IPS DF 6.9 (cell line): ENCODE data around the gene IL2RA.
"Not testable (repeated sequence)": the region's sequence is repeated elsewhere in the genome, so short reads cannot be mapped to it uniquely, and the experiment has no call there.

ENCODE experiments used
- DNase-seq: peaks from one replicate; pipeline ENCODE4 v3.0.0-alpha.2; 2013; ENCODE audit warnings: low read depth, low spot score
- H3K27ac ChIP-seq: one replicate; pipeline ENCODE4 v1.5.1; 2013; ENCODE audit warnings: low read length, control low read depth
- H3K27me3 ChIP-seq: 2 replicates; pipeline ENCODE4 v1.6.1; 2013; ENCODE audit warnings: mild to moderate bottlenecking, low read length; ENCODE audit not compliant: control insufficient read depth, insufficient read depth
- H3K36me3 ChIP-seq: 2 replicates; pipeline ENCODE4 v1.6.1; 2013; ENCODE audit warnings: low read length; ENCODE audit not compliant: control insufficient read depth, insufficient read depth
- H3K4me1 ChIP-seq: 2 replicates; pipeline ENCODE4 v1.6.1; 2013; ENCODE audit warnings: low read length; ENCODE audit not compliant: control insufficient read depth, insufficient read depth
- H3K4me3 ChIP-seq: 2 replicates; pipeline ENCODE4 v1.5.1; 2013; ENCODE audit warnings: mild to moderate bottlenecking, low read length
- H3K9me3 ChIP-seq: 2 replicates; pipeline ENCODE4 v1.6.1; 2013; ENCODE audit warnings: low read length, inconsistent platforms; ENCODE audit not compliant: control insufficient read depth, insufficient read depth
- WGBS: extraction: QIAGEN DNeasy Blood & Tissue Kit; methylation state at CpG from one replicate; pipeline ENCODE4 v1.1.7; 2013; ENCODE audit warnings: mixed read lengths, missing lambda C conversion rate; ENCODE audit not compliant: insufficient read length, insufficient coverage; 5-methylcytosine and 5-hydroxymethylcytosine counted together

Gene IL2RA

DNA sequence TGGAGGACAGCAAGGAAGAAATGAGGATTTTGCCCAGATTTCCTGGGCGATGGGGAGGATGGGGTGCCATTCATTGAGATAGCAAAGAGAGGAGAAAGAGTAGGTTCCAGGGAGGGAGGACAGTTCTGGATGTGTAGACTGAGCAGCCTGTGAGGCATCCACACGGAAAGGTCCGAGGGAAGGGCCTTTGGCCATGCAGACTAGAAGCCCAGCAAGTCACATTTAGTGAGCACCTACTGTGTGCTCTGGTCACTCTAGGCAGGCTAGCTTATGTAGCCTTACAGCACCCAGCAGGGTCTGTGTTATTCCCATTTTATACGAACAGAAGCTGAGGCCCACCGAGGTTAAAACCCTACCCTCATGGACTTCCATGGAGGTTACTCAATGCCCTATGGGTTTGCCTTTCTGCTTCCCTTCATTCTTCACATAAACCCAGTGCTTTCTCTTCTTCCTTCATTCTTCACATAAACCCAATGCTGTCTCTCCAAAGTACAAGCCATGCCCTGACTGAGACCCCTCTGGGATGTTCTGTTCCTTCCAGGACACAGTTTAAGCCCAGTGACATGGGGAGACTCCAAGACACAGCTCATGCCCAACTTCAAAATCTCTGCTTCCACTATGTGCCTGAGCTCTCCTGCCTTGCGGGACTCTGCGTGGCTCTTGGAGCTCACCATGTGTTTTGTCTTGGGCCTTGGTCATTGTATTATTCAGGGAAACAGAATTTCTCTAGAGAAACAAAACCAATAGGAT, 13.7 kb downstream of the IL2RA start:
- Histone ChIP-seq H3K36me3 (no peaks in the 10 kb centered on the region), H3K4me3 (no peak overlapping the region), H3K9me3 (no peaks in the 10 kb centered on the region), H3K27ac (no peak overlapping the region), H3K4me1 (no peaks in the 10 kb centered on the region), H3K27me3 (no peaks in the 10 kb centered on the region; the same call in 1 of the 2 replicates)
- WGBS, result no CpG with 5 or more reads among the region's 7 CpGs
- no peak for DNase-seq

DNA sequence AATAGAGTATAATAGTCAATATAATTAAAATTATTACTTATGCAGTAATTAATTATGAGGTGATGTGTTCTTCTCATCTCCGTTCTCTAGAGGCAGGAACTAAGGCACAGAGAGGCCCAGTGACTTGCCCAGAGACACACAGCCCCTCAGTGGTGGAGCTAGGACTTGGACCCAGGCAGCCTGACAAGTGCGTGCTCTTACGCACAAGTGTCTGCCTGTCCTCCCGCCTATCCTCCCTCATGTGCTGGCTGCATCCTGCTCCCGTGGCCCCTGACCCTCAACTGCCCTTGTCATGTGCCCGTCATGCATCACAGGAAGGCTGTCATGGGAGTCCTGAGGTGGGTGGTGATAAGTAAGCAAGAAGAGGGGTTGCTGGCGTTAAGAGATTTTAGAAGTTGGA, 14.3 kb downstream of the IL2RA start:
- H3K27ac ChIP-seq, result no peak overlapping the region
- no peaks in the 10 kb centered on the region for H3K4me1 ChIP-seq
- WGBS, result no CpG with 5 or more reads among the region's 7 CpGs
- H3K9me3 ChIP-seq, result no peaks in the 10 kb centered on the region
- no peak for DNase-seq
- no peak overlapping the region for H3K4me3 ChIP-seq
- H3K27me3 ChIP-seq, result no peaks in the 10 kb centered on the region; the same call in 1 of the 2 replicates
- H3K36me3 ChIP-seq, result no peaks in the 10 kb centered on the region

DNA sequence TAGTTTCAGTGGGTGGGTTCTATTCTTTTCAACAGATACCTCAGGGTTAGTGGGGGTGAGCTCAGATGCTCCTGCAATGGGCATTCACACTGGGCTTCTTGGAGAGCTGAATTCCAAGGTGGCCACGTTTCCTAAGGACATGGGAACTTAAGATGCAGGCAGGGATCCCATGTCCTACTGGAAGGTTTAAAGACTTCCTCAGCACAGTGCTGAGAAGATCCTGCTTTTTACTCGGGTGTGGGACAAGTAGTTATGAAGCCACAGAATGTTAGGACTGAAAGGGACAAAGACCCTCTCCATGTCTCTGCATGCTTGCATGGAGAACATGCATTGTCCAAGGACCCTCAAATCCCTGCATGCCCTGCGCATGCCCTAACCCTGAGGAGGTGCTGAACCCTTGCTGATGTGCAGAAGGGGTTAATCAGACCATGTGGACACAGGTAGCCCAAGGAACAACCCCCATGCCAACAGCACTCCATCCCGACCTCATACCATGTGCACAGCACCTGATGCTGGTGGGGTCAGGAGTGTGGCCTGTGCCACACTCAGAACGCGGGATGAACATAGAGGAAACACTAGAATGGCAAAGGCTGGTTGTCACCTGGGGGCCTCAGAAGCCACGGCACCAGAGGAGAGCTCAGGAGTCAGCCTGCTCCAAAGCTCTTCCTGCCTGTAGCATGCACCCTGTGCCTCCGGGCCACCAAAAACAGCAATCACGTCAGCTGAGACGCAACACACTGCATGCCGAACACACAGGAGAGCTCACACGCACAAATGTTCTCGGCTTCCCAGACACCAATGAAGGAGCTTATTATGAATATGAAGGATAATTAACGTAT, 15.2 kb downstream of the IL2RA start:
- WGBS, result no CpG with 5 or more reads among the region's 14 CpGs
- H3K4me1 ChIP-seq, result no peaks in the 10 kb centered on the region
- H3K4me3 ChIP-seq, result no peak overlapping the region
- no peak overlapping the region for H3K27ac ChIP-seq
- H3K9me3 ChIP-seq, result no peaks in the 10 kb centered on the region
- no peaks in the 10 kb centered on the region for H3K36me3 ChIP-seq
- H3K27me3 ChIP-seq, result no peaks in the 10 kb centered on the region; the same call in 1 of the 2 replicates
- no peak for DNase-seq

DNA sequence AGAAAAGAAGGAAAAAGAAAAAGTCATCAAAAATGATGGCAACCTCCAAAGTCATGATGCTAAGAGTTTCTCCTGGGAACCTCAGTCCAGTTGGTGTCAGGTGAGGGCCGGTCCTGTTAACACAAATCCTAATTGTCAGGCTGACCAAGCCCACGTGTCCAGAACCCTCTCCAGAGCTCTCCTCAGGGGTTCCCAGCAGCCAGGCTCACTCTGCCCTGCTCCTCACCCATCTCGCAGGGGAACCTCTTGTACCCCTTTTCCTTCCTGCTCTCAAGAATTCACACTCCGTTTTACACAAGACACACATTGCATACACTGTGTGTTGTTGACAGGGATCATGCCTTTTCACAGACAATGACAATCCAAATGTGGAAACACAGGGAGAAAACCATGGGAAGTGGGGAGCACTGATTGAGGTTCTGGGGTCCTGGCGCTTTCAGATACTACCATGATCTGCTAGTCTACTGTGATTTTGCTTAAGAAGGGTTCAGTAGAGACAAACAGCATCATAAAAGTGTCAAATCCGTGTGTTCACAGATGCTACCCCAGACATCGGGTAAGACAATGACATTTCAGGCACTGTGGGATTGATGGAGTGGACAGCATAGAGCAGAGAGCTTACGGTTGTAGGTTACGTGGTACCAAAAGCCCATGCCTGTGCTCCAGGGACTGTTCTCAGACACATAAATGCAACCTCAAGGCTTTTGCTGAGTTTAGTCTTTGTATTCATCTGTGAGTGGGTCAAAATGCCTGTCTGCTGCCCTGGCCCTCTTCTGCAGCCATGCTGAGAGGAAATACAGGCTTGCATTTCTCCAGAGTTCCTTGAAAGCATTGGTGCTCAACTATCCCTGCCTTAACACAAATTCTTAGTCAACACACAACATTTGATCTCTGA, 16.0 kb downstream of the IL2RA start:
- no peaks in the 10 kb centered on the region for H3K9me3 ChIP-seq
- no peaks in the 10 kb centered on the region for H3K36me3 ChIP-seq
- no peak overlapping the region for H3K4me3 ChIP-seq
- WGBS, result no CpG with 5 or more reads among the region's 9 CpGs
- H3K4me1 ChIP-seq, result no peaks in the 10 kb centered on the region
- DNase-seq, result no peak
- H3K27ac ChIP-seq, result no peak overlapping the region
- H3K27me3 ChIP-seq, result no peaks in the 10 kb centered on the region; the same call in 1 of the 2 replicates

DNA sequence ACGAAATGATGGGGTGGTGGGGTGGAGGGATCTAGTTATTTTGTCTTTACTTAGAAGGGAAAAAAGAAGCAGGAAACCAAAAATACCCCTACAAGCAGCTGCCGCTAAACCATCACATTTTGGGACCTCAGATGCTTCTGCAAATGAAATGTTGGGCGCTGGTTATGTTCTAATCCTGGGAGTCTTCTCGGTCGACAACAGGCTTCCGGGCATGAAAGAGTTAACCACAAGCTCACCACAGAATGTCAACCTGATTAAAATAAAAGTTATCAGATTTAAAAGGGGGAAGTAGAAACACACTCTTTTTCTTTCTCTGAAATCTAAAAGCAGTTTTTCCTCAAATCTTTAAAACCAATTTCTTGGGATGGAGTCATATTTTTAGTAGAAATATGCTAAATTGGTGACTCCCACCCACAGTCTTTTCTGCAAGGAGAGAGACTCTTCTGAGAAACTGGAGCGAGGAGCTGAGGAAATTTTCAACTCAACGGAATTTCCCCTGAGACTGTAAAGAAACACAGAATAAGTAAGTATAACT, 16.8 kb downstream of the IL2RA start:
- Histone ChIP-seq H3K27me3 (no peaks in the 10 kb centered on the region; the same call in 1 of the 2 replicates), H3K4me3 (no peak overlapping the region), H3K27ac (no peak overlapping the region), H3K9me3 (no peaks in the 10 kb centered on the region), H3K4me1 (no peaks in the 10 kb centered on the region), H3K36me3 (no peaks in the 10 kb centered on the region)
- no peak for DNase-seq
- no CpG with 5 or more reads among the region's 8 CpGs for WGBS

DNA sequence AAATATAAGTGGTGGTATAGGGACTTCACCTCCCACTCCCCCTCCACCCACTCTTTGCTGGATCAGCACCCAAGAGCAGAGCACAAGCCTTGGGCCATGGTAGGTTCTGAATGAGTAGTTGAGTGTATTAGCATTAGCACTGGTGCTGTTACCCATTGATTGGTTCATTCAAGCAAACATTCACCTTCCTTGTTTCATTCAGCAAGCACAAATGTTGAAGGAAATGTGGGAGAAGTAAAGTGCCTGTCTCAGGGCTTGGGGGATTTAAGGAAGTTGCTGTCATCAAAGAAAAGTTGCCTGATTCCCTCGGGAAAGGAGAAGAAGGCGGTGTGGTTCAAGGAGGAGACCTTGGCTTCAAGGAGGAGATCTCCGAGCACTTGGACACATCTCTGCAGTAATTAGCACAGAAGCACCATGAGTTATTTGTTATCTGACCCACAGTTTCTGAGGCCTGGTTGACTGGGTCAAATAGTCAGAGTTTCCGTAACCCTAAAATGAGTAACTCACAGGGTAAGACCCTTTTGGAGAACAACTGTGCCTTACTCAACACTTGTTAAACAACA, 17.3 kb downstream of the IL2RA start:
- WGBS, result no CpG with 5 or more reads among the region's 4 CpGs
- Histone ChIP-seq H3K36me3 (no peaks in the 10 kb centered on the region), H3K4me1 (no peaks in the 10 kb centered on the region), H3K27me3 (no peaks in the 10 kb centered on the region; the same call in 1 of the 2 replicates), H3K27ac (no peak overlapping the region), H3K4me3 (no peak overlapping the region), H3K9me3 (no peaks in the 10 kb centered on the region)
- no peak for DNase-seq

DNA sequence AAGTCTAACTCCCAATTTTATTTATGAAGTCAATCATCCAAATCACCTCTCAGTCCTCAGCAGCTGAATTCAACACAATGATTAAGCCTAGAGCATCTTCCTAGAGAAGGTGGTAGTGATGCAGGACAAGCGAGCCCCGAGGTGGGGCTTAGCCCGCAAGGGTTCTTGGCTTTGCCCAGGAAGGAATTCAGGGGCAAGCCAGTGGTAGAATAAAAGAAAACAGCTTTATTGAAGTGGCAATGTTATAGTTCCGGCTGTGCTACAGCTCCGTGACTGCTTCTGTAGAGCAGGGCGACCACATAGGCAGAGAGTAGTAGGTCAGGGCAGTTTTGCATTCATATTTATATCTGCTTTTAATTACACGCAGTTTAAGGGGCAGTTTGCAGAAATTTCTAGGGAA, 18.1 kb downstream of the IL2RA start:
- H3K36me3 ChIP-seq, result no peaks in the 10 kb centered on the region
- H3K27ac ChIP-seq, result no peak overlapping the region
- H3K27me3 ChIP-seq, result no peaks in the 10 kb centered on the region
- H3K9me3 ChIP-seq, result no peaks in the 10 kb centered on the region
- no peak overlapping the region for H3K4me3 ChIP-seq
- WGBS, result no CpG with 5 or more reads among the region's 7 CpGs
- DNase-seq, result no peak
- no peaks in the 10 kb centered on the region for H3K4me1 ChIP-seq

DNA sequence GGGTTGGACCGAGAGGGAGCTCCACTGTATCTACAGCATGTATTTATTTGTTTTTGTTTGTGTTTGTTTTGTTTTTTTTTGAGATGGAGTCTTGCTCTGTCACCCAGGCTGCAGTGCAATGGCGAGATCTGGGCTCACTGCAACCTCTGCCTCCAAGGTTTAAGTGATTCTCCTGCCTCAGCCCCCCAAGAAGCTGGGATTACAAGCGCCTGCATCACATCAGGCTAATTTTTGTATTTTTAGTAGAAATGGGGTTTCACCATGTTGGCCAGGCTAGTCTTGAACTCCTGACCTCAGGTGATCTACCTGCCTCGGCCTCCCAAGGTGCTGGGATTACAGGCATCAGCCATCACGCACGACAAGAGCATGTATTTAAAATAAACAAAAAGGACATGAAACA, 18.8 kb downstream of the IL2RA start:
- not testable (repeated sequence) for H3K27me3 ChIP-seq, DNase-seq, H3K27ac ChIP-seq, H3K4me3 ChIP-seq, H3K4me1 ChIP-seq, H3K9me3 ChIP-seq, H3K36me3 ChIP-seq
- no CpG with 5 or more reads among the region's 6 CpGs for WGBS

DNA sequence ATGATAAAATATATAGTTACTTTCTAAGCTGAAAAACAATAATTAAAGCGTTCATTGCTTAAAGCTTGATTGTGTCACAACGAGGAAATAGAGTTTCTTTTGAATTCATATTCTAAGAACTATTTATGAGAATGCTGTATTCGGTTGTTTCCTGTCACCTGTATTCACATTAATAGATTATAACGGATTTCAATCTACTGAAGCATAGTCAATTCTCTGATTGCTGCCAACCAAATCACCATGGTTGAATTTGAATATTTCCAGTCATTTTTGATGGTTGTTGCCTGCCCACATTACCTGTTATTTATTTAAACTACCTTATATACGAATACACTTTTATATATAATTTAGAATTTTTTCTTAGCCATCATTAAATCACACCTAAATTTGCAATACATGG, 22.0 kb downstream of the IL2RA start:
- no peak for DNase-seq
- no peaks in the 10 kb centered on the region for H3K36me3 ChIP-seq
- no peaks in the 10 kb centered on the region for H3K9me3 ChIP-seq
- no peak overlapping the region for H3K4me3 ChIP-seq
- H3K27me3 ChIP-seq, result no peaks in the 10 kb centered on the region
- H3K27ac ChIP-seq, result no peak overlapping the region
- no peaks in the 10 kb centered on the region for H3K4me1 ChIP-seq
- WGBS, result 100% methylated on average over 1 of the region's 5 CpGs

DNA sequence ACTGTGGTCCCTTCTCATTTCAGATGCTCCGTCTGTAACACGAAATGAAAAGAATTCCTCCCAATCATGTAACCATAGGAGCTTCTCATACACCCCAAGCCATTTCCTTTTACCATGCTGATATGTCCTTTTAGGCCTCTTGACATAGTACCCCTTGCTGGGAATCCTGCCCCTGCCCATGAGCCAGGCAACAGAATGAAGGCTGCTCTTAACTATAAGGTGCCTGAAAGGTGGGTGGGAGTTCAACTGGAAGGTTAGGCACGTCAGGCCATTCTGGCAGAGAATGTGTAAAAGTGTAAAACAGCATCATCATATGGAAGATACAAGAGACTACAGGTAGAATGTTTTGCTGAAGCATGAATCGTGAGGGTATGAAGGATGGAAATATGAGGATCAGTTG, 22.5 kb downstream of the IL2RA start:
- Histone ChIP-seq H3K9me3 (no peaks in the 10 kb centered on the region), H3K4me1 (no peaks in the 10 kb centered on the region), H3K27ac (no peak overlapping the region), H3K27me3 (no peaks in the 10 kb centered on the region), H3K4me3 (no peak overlapping the region), H3K36me3 (no peaks in the 10 kb centered on the region)
- DNase-seq, result no peak
- 100% methylated on average over 1 of the region's 4 CpGs for WGBS
